ENCODE measurements around the gene RBM28. TPM values are rescaled to one million over a fixed set of nuclear protein-coding genes. Genes with fewer than 3 reads are reported as not detected.

The RBM28 gene
- total RNA-seq, 1 experiment from 2014 or later = 54.1 TPM

- no peak for DNase-seq (ENCODE audit: low read depth, low spot score)
- no TSS peak for BruUV-seq (replicated peaks)
- POLR2A ChIA-PET = no interaction called here
- intact Hi-C loops (cut with micrococcal nuclease; ENCODE audit: unreplicated experiment) (no loop called here), in situ Hi-C loops (cut with HindIII; ENCODE audit: low pct_unique_long_range_greater_than_20kb, low sequenced_read_pairs) (no loop called here)
- no peak for TF ChIP-seq SIN3A (IDR thresholded peaks at IDR 0.05; ENCODE audit: borderline replicate concordance, insufficient read depth, low read depth, low read length)
- TF ChIP-seq TCF7L2 (IDR thresholded peaks at IDR 0.05; ENCODE audit: low read depth, low read length) = no peak
- no peak for TF ChIP-seq REST (IDR thresholded peaks at IDR 0.05; ENCODE audit: insufficient read depth in 1 of 2, low read depth in 2 of 2, low read length in 1 of 2)
- TF ChIP-seq CTCF (IDR thresholded peaks at IDR 0.05) = no peak
- TF ChIP-seq POLR2AphosphoS5 (IDR thresholded peaks at IDR 0.05; ENCODE audit: low read depth, low read length) = no peak
- H3K4me1 ChIP-seq (ENCODE audit: control insufficient read depth, insufficient read depth, low read length) = no peaks in the 10 kb centered on the region
- no peaks in the 10 kb centered on the region for H3K36me3 ChIP-seq (ENCODE audit: control insufficient read depth, insufficient read depth, low read length)
- peaks cover 5% of the 10 kb centered on the region for H3K27me3 ChIP-seq (ENCODE audit: control insufficient read depth, insufficient read depth, low read length)
- H3K4me3 ChIP-seq (ENCODE audit: low read depth in 2 of 2, low read length in 2 of 2) = no peak overlapping the region
- no peak for ATAC-seq
- H3K27ac ChIP-seq (ENCODE audit: low read length) = no peak overlapping the region
- H3K9me3 ChIP-seq (ENCODE audit: control insufficient read depth, insufficient read depth, low read depth, low read length) = no peaks in the 10 kb centered on the region
- CTCF ChIA-PET = no interaction called here
Observed at GRCh38 chr7:128254470-128254869, 89.2 kb downstream of the RBM28 start.

GRCh38 chr7:128253701-128254100 is 90.0 kb downstream of the RBM28 start:
- Histone ChIP-seq H3K27me3 (ENCODE audit: control insufficient read depth, insufficient read depth, low read length) (peaks cover 10% of the 10 kb centered on the region), H3K36me3 (ENCODE audit: control insufficient read depth, insufficient read depth, low read length) (no peaks in the 10 kb centered on the region), H3K9me3 (ENCODE audit: control insufficient read depth, insufficient read depth, low read depth, low read length) (no peaks in the 10 kb centered on the region), H3K27ac (ENCODE audit: low read length) (no peak overlapping the region), H3K4me3 (ENCODE audit: low read depth in 2 of 2, low read length in 2 of 2) (no peak overlapping the region), H3K4me1 (ENCODE audit: control insufficient read depth, insufficient read depth, low read length) (no peaks in the 10 kb centered on the region)
- CTCF ChIA-PET = interaction anchor here (0.6 kb wide), 1 partner anchor 46 kb away, joined by 3 read pairs; no protein-coding TSS in a partner anchor
- POLR2A ChIA-PET = no interaction called here
- intact Hi-C loops (cut with micrococcal nuclease; ENCODE audit: unreplicated experiment) (no loop called here), in situ Hi-C loops (cut with HindIII; ENCODE audit: low pct_unique_long_range_greater_than_20kb, low sequenced_read_pairs) (no loop called here)
- DNase-seq (ENCODE audit: low read depth, low spot score) (no peak), ATAC-seq (no peak)
- BruUV-seq (replicated peaks) = no TSS peak
- TF ChIP-seq SIN3A (IDR thresholded peaks at IDR 0.05; ENCODE audit: borderline replicate concordance, insufficient read depth, low read depth, low read length) (no peak), TCF7L2 (IDR thresholded peaks at IDR 0.05; ENCODE audit: low read depth, low read length) (no peak), POLR2AphosphoS5 (IDR thresholded peaks at IDR 0.05; ENCODE audit: low read depth, low read length) (no peak), CTCF (IDR thresholded peaks at IDR 0.05) (no peak), REST (IDR thresholded peaks at IDR 0.05; ENCODE audit: insufficient read depth in 1 of 2, low read depth in 2 of 2, low read length in 1 of 2) (no peak)

Measured in Panc1 (cell line).